Left renal pelvis (tissue), 4 donors: Measurements from ENCODE around the gene ALDOA. TPM values are rescaled to one million over a fixed set of nuclear protein-coding genes. Genes with fewer than 3 reads are reported as not detected.
"Not testable (repeated sequence)": the region's sequence is repeated elsewhere in the genome, so short reads cannot be mapped to it uniquely, and the experiment has no call there.

Experiments
- DNase-seq, 4 donors: peaks; one replicate each; pipeline ENCODE4 v3.0.0-alpha.2; 2013; ENCODE audit warnings: low read depth in 4 of 4, low spot score in 3 of 4
- polyA plus RNA-seq, 4 donors: library from polyadenylated mRNA; unstranded; fragments of 120-200 nt; gene quantifications; one replicate each; pipeline ENCODE4 v1.2.1, GENCODE V29; 2013; ENCODE audit not compliant: insufficient read length in 4 of 4

The ALDOA gene
- polyA plus RNA-seq = 100 to 1,000 TPM; 238 to 605 (median 502) TPM

GRCh38 chr16:30065102-30065942, at the start of gene ALDOA:
ALDOA (plus strand) TSS chr16:30065760; CDS start chr16:30066898, 1,138 bp downstream.
- peak; percentile 93 to 97 (median 95) for DNase-seq

DNA sequence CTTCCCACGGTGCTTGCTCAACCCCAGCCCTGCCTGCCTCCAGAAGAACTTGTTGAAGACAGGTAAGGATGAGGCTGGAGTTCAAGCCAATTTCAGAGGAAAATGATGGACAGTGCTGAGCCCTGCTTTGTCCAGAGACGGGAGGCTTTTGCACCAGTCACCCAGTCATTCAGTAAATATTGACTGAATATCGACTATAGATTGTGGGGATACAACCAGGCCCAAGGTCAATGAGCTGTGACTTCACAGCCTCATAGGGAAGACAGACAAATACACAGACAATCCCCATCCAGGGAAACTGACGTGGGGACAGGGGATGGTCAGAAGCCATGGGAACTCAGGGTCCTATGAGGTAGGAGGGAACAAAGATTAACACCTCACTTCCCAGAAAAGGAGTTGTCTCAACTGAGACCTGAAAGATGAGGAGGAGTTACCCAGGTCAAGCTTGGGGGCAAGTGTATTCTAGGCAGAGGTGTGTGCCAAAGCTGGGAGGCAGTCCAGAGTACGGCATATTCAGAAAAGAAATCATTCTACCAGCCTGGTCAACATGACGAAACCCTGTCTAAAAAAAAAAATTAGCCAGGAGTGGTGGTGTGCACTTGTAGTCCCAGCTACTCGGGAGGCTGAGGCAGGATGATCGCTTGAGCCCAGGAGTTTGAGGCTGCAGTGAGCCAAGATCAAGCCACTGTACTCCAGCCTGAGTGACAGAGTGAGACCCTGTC, 48.8 kb upstream of the ALDOA start:
- DNase-seq = no peak

DNA sequence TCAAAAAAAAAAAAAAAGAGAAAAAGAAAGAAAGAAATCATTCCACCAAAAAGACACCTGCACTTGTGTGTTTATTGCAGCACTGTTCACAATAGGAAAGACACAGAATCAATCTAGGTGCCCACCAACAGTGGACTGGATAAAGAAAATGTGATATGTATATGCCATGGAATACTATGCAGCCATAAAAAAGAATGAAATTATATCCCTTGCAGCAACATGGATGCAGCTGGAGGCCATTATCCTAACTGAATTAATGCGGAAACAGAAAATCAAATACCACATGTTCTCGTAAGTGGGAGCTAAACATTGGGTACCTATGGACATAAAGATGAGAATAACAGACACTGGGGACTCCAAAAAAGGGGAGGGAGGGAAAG, 48.3 kb upstream of the ALDOA start:
- no peak for DNase-seq

DNA sequence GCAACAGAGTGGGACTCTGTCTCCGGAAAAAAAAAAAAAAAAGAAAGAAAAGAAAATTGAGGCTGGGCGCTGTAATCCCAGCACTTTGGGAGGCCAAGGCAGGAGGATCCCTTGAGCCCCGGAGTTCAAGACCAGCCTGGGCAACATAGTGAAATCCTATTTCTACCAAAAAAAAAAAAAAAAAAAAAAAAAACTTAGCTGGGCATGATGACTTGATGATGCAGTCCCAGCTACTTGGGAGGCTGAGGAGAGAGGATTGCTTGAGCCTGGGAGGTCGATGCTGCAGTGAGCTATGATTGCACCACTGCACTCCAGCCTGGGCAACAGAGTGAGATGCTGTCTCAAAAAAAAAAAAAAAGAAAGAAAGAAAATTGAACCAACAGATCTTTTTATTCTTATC, 47.6 kb upstream of the ALDOA start:
- DNase-seq = not testable (repeated sequence)

- DNase-seq = no peak
Measured at GRCh38 chr16:30018731-30019158, 46.8 kb upstream of the ALDOA start.

- DNase-seq = no peak
Measured at GRCh38 chr16:30022887-30023286, 42.7 kb upstream of the ALDOA start, which contains the start of gene C16orf92. C16orf92 (plus strand) TSS chr16:30023198; CDS start chr16:30023341, 143 bp downstream.

GRCh38 chr16:30023586-30023985, 42.0 kb upstream of the ALDOA start:
- no peak for DNase-seq

DNA sequence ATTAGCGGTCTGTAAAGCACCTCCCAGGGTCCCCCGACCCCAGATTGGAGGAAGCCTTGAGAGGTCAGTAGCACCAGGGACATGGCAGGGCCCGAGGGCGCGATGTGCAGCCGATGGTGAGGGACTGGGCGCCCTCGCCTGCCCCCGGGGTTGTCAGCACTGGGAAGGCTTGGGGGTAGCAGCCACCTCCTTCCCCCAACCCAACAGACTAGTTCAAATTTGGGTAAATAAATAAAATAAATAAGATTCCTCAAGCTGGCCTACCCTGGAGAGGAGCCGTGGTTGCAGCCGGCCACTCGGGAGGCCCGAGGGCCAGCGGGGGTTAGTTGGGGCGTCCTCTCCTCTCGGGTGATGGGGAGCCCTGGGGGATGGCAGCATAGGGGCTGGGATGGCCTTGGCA, 41.1 kb upstream of the ALDOA start:
- no peak for DNase-seq

GRCh38 chr16:30025156-30025555, 40.4 kb upstream of the ALDOA start:
- DNase-seq = no peak

DNA sequence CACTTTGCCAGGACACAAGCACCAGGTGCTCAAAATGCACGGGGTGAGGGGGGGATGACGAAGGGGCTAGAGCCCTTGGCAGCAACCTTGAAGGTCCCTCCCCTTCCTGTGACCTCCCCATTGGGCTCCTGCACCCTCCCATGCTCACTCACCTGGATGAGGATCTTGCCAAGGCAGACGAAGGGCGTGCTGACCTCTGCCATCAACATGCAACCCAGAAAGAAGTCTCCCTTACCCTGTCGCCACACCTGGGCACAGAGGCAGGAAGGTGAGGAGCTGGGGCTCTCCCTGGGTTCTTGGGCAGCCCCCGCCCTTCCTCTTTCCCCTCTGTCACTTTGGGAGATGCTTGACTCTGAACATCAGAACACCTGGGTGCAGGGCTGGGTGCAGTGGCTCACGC, 40.0 kb upstream of the ALDOA start:
- no peak for DNase-seq

- no peak for DNase-seq
Measured at GRCh38 chr16:30026449-30026848, 39.1 kb upstream of the ALDOA start.

- no peak for DNase-seq
Measured at GRCh38 chr16:30027588-30028437, 37.7 kb upstream of the ALDOA start.

- DNase-seq = no peak
Measured at GRCh38 chr16:30028438-30029076, 37.0 kb upstream of the ALDOA start.

GRCh38 chr16:30030011-30030685, 35.4 kb upstream of the ALDOA start:
- no peak for DNase-seq

- DNase-seq = no peak
Measured at GRCh38 chr16:30030841-30031413, 34.6 kb upstream of the ALDOA start, which contains the start of gene TLCD3B. TLCD3B (minus strand) TSS chr16:30031271; CDS start chr16:30030527, 744 bp downstream.

DNA sequence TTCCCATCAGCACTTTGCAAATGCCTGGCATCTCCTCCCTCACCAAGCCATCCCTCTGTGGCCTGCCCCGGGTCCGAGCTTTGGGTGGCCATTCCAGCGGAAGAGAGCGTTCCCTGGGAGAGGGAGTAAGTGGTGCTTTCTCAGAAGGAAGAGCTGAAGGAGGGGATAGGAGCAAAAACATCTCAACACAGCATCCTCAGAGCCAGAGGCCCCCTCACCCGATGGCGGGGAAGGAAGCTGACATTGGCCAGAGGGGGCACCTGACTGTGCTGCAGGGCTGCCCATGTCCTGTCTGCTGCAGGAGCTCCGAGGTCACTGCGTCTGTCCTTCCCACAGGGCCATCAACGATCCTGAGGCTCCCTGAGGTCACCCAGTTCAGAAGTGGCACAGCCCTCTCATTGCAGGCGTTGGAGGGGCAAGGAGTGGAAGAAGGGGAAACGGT, 34.1 kb upstream of the ALDOA start:
- DNase-seq = no peak

DNA sequence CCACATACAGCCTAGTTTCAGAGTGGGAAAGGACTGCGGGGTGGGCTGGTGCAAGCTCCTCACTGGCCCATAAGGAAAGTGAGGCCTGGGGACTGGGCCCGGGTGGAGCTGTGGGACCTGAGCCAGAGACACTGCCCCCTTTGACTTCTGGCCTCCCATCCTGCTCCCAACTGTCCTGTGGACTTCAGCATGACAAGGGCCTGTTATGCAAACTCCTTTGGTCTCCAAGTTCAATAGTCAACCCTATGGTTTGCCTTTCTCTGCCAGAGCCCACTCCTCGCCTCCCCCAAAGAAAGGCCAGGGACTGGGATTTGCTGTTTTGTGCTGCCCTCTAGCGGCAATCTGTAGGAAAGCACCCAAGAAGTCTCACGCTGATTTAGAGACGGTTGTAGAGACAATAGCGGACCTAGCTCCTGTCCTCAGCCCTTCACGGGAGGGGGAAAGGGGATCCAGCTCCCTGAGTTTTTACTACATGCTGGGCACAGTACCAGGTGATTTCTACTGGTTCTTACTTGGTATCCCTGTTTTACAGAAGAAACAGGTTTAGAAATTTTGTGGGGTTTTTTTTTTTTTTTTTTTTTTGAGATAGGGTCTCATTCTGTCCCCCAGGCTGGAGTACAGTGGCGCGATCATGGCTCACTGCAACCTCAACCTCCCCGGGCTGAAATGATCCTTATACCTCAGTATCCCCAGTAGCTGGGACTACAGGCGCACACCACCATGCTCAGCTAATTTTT, 33.3 kb upstream of the ALDOA start:
- DNase-seq = peak in 3 of 4 donors; percentile 51 to 74 (median 59)

GRCh38 chr16:30033270-30033669, 32.3 kb upstream of the ALDOA start:
- no peak for DNase-seq
